GM18868 (cell line): ENCODE results near the gene MEN1.

ENCODE experiments used
- ATAC-seq: cut with Tn5 transposase; IDR thresholded peaks from one replicate; pipeline ENCODE4 v1.9.1; 2021; ENCODE audit warnings: mild to moderate bottlenecking, moderate library complexity; ENCODE audit not compliant: unreplicated experiment

The MEN1 gene

GRCh38 chr11:64765851-64766665 is 44.3 kb downstream of the MEN1 start:
- ATAC-seq: no peak

DNA sequence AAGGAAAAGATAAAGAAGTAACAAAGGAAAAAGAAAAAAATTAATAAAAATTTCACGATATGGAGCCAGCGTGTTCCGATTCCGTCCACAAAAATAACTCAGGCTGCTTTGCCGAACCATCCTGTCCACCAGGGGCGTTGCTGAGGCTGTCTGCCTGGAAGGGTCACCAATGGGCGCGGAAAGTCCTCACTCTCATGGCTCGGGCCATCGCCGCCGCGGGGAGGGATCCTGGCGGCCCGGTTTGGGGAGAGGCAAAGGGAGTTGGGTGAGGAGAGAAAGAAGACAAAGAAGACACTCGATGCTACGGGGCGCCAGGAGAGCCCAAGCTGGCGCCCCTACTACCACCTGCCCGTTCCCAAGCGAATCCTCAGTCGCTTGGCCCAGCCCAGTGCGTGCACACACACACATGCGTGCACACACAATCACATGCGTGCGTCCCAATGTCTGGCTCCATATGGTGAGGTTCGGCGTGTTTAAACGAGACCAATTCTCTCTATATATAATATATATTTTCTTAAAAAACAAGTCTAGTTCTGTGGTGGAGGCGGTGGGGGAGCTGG is 45.0 kb downstream of the MEN1 start:
- ATAC-seq: no peak

GRCh38 chr11:64764753-64765152 is 45.6 kb downstream of the MEN1 start:
- ATAC-seq: no peak

GRCh38 chr11:64764040-64764611 is 46.2 kb downstream of the MEN1 start:
- ATAC-seq: no peak

DNA sequence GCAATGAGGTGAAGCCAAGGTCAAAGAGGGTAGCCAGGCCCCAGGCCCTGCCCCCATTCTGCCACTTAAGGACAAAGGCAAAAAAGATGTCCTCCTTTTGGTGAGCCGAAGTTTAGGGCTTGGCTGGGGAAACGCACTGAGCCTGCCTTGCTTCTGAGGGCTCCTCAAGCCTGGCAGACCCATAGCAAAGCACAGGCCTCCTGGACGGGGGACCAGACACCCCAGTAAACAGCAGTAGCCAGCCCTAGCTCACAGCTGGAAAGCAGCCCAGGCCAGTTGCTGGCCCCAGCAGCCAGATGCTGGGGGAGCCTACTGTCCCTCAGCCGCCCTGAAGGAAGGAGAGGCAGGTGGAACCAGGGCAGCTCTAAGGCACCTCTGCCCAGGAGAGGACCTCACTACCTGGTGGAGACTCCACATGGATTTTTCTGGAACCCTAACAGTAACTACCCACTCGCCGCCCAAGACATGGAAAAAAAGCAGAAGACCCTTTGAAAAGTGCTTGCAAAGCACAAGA is 46.8 kb downstream of the MEN1 start:
- ATAC-seq: no peak

GRCh38 chr11:64762674-64763525 is 47.5 kb downstream of the MEN1 start:
- no peak for ATAC-seq

GRCh38 chr11:64762277-64762673 is 48.1 kb downstream of the MEN1 start:
- no peak for ATAC-seq

DNA sequence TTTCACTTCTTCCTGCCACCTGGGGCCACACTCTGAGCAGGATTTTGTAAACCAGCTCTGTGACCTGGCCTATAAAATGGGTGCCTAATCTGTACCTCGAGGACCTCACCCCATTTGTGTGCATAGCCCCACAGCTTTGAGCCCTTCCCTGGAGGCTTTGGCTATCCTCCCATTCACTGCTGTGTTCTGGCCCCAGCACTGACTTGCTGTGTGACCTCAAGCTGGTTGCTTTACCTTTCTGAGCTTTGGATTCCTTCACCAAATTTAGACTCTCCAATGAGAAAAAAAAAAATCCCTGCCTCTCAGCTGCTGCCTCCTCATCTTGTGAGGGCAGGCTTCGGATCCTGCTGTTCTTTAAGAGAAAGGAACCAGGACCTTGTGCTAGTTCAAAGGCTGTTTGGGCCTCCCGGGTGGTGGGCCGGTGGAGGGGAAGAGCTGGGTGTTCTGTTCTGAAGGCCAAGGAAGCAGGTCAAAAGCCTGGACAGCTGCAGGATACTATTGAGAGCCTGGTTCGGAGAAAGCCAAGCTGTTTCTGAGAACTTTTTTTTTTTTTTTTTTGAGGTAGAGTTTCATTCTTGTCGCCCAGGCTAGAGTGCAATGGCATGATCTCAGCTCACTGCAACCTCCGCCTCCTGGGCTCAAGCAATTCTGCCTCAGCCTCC is 49.5 kb downstream of the MEN1 start:
- no peak for ATAC-seq

GRCh38 chr11:64759722-64760719 is 50.3 kb downstream of the MEN1 start, which contains the start of gene PYGM:
Gene PYGM, minus strand, starts transcription at chr11:64759974. Its CDS starts 76 bp downstream, at chr11:64759898.
- ATAC-seq: no peak

DNA sequence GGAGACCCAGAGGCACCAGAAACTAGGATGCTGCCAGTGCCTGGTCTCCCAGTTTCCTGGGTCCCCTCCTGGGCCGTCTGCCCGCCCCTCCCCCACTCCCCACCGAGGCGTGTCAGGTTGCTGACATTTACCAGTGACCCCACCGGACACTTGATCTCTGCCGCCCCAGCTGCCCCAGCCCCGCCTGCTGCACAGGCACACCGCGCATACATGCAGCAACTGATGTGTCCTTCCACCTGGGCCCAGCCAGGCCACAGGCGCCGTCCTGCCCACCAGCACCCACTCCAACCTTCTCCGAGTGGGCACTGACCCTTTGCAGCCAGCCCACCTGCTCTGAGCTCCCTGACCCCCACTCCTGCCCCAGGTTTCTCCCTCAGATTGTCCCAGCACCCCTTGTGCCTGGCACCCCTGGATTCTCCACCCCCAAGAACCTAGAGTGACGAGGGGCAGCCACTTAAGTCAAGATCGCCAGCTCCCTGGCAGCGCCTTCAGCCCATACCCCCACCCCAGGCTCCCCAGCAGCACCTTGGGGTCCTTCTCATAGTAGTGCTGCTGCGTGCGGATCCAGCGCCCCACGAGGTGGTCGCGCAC is 51.1 kb downstream of the MEN1 start:
- no peak for ATAC-seq

GRCh38 chr11:64758330-64759079 is 51.8 kb downstream of the MEN1 start:
- ATAC-seq: no peak

DNA sequence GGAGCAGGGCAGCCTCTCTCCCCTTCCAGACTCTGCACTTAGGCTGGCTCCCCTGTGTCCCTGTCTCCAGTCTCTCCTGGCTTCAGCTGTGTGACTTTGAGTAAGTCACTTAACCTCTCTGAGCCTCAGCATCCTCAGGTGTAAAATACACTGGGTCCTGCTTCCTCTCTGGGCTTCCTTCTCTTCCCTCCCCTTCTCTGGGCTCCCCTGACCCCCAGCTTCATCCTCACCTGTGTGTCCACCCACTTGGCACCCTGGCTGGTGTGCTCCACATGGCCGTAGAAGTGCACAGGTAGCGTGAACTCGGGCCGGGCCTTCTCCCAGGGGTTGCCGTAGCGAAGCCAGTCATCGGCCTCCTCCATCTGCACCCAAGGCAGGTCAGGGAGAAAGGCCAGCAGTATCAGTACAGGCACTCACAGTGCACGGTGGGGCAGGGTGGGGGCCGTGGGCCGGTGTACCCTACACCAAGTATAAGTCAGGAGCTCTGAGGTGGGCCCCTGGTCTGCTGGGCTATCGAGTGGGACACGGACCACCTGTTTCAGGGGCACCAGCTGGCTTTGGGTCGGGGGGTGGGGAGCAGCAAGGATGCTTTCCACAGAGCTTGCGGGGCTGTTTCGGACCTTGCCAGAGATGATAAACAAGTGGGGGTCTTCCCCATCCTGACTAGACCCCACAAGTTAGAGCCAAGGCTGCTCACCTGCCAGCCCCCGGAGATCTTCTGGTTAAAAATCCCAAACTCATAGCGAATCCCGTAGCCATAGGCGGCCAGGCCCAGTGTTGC is 52.6 kb downstream of the MEN1 start:
- ATAC-seq: no peak

DNA sequence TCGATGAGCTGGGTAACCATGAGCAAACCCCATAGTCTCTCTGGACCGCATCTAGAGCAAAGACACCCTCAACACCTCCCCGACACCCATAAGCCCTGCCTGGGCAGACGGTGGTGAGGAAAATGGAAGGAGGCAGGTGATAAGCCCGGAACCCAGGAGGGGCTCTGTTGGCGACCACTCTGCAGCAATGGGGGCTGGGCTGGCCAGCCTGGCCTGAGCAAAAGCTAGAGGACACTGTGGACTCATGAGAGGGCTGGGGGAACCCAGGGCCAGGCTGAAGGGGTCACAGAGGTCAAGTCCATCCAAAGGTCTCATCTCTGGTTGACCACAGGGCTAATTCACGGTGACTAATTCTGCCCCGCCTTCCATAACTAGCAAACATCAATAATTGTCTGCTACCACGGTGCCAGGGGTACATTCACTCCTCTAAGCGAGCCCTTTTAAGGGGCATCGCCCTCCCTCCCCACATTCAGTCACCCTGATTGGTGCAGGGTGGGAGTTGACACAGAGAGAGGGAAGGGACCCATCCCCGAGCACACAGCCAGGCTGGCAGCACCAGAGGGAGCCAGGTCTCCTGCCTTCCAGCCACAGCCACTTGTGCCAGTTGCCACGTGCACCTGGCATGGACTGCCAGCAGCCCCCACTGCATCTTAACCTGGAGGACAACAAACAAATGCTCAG is 54.5 kb downstream of the MEN1 start:
- ATAC-seq: no peak

- ATAC-seq: no peak
Observed at GRCh38 chr11:64754919-64755662, 55.3 kb downstream of the MEN1 start.

GRCh38 chr11:64754124-64754918 is 56.0 kb downstream of the MEN1 start:
- no peak for ATAC-seq
